ENCODE data around the gene CCDC73. TPM values are rescaled to one million over a fixed set of nuclear protein-coding genes. Genes with fewer than 3 reads are reported as not detected.

Gene CCDC73
- total and polyA plus RNA-seq, 4 donors = not detected

DNA sequence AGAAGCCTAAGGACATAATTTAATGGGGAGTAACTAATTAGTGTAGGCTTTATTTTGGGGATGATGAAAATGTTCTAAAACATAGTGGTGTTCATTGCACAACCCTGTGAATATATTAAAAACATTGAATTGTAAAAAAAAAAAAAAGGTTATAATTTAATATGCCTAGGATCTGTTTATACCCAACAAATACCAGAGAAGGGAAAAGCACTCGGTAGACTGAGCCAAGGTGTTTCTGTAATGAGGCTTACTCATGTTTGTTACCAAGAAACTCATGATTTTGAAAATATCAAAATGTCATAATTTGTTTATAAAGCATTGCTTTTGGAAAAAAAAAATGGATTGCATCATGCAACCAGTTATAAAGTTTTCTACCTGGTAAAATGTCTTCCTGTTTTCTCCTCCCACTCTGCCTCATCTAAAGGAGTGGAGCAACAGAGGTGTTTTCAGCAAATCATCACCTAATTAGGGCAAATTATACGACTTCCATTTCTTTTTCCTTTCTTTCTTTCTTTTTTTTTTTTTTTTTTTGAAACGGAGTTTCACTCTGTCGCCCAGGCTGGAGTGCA, 225.1 kb downstream of the CCDC73 start:
- H3K4me3 ChIP-seq (ENCODE audit: low read length in 2 of 2) = no peak overlapping the region
- H3K36me3 ChIP-seq (ENCODE audit: control insufficient read depth in 1 of 2, insufficient read depth in 2 of 2, low read length in 1 of 2) = no peaks in the 10 kb centered on the region
- no peaks in the 10 kb centered on the region for H3K27me3 ChIP-seq (ENCODE audit: control insufficient read depth in 1 of 2, insufficient read depth in 2 of 2, low read length in 1 of 2)
- intact Hi-C loops (cut with DNase I) = no loop called here
- no peak overlapping the region for H3K27ac ChIP-seq (ENCODE audit: low read depth in 1 of 2, low read length in 2 of 2)
- no peaks in the 10 kb centered on the region for H3K4me1 ChIP-seq (ENCODE audit: control insufficient read depth in 1 of 2, insufficient read depth in 2 of 2, low read length in 2 of 2)
- peaks cover 4% of the 10 kb centered on the region for H3K9me3 ChIP-seq (ENCODE audit: control insufficient read depth, low read length)
- WGBS, 2 donors = 57 to 68% methylated on average over 4 of the region's 4 CpGs
- DNase-seq (no peak), ATAC-seq (ENCODE audit: low FRiP score) (no peak)

DNA sequence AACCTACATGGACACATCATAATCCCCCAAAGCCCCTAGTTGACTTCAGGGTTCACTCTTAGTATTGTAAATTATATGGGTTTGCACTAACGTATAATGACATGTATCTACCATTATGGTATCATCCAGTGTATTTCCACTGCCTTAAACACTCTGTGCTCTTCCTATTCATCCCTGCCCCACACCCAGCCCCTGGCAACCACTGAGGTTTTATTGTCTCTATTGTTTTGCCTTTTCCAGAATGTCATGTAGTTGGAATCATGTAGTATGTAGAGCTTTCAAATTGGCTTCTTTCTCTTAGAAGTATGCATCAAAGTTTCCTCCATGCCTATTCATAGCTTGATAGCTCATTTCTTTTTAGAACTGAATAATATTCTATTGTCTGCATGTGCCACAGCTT, 227.3 kb downstream of the CCDC73 start:
- Histone ChIP-seq H3K36me3 (ENCODE audit: control insufficient read depth in 1 of 2, insufficient read depth in 2 of 2, low read length in 1 of 2) (no peaks in the 10 kb centered on the region), H3K27ac (ENCODE audit: low read depth in 1 of 2, low read length in 2 of 2) (no peak overlapping the region), H3K9me3 (ENCODE audit: control insufficient read depth, low read length) (peaks cover 1% of the 10 kb centered on the region), H3K4me1 (ENCODE audit: control insufficient read depth in 1 of 2, insufficient read depth in 2 of 2, low read length in 2 of 2) (no peaks in the 10 kb centered on the region), H3K4me3 (ENCODE audit: low read length in 2 of 2) (no peak overlapping the region), H3K27me3 (ENCODE audit: control insufficient read depth in 1 of 2, insufficient read depth in 2 of 2, low read length in 1 of 2) (no peaks in the 10 kb centered on the region)
- ATAC-seq (ENCODE audit: low FRiP score) (no peak), DNase-seq (no peak)
- 87 to 96% methylated on average over 1 of the region's 1 CpG for WGBS, 2 donors
- intact Hi-C loops (cut with DNase I) = no loop called here

DNA sequence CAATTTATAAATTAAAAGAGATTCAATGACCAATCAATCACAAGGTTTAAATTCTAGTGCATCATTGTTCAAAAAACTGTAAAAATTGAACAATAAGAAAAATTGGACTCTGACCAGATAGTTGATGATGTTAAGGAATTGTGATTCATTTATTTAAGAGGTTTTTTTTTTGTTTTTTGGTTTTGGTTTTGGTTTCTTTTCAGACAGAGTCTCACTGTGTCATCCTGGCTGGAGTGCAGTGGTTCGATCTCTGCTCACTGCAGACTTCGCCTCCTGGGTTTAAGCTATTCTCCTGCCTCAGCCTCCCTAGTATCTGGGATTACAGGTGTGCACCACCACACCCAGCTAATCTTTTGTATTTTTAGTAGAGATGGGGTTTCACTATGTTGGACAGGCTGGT, 227.9 kb downstream of the CCDC73 start:
- H3K4me1 ChIP-seq (ENCODE audit: control insufficient read depth in 1 of 2, insufficient read depth in 2 of 2, low read length in 2 of 2) = no peaks in the 10 kb centered on the region
- 91 to 97% methylated on average over 2 of the region's 2 CpGs for WGBS, 2 donors
- H3K27ac ChIP-seq (ENCODE audit: low read depth in 1 of 2, low read length in 2 of 2) = no peak overlapping the region
- intact Hi-C loops (cut with DNase I) = no loop called here
- no peaks in the 10 kb centered on the region for H3K27me3 ChIP-seq (ENCODE audit: control insufficient read depth in 1 of 2, insufficient read depth in 2 of 2, low read length in 1 of 2)
- H3K36me3 ChIP-seq (ENCODE audit: control insufficient read depth in 1 of 2, insufficient read depth in 2 of 2, low read length in 1 of 2) = no peaks in the 10 kb centered on the region
- no peak for ATAC-seq (ENCODE audit: low FRiP score)
- H3K4me3 ChIP-seq (ENCODE audit: low read length in 2 of 2) = no peak overlapping the region
- DNase-seq = no peak
- H3K9me3 ChIP-seq (ENCODE audit: control insufficient read depth, low read length) = peaks cover under 1% of the 10 kb centered on the region

DNA sequence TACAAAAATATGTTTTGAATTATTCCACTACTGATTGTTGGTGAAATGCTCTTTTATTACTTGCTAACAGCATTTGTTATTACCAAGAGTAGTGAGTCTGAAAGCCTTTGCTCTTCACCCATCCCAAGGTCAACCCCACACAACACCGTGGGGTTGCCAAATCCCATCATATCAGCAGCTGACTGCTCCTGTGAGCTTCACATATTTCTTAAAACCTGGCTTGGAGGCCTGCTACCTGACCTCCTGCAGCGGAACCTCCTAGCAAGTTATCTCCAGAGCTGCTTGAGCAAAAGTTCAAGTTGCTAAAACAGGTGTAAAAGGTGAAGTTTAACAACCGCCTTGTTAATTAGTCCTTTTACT, 230.9 kb downstream of the CCDC73 start:
- 67 to 73% methylated on average over 3 of the region's 3 CpGs for WGBS, 2 donors
- H3K36me3 ChIP-seq (ENCODE audit: control insufficient read depth in 1 of 2, insufficient read depth in 2 of 2, low read length in 1 of 2) = no peaks in the 10 kb centered on the region
- no peak for DNase-seq
- no peak for ATAC-seq (ENCODE audit: low FRiP score)
- H3K27ac ChIP-seq (ENCODE audit: low read depth in 1 of 2, low read length in 2 of 2) = no peak overlapping the region
- H3K9me3 ChIP-seq (ENCODE audit: control insufficient read depth, low read length) = no peaks in the 10 kb centered on the region
- intact Hi-C loops (cut with DNase I) = no loop called here
- no peaks in the 10 kb centered on the region for H3K27me3 ChIP-seq (ENCODE audit: control insufficient read depth in 1 of 2, insufficient read depth in 2 of 2, low read length in 1 of 2)
- no peak overlapping the region for H3K4me3 ChIP-seq (ENCODE audit: low read length in 2 of 2)
- no peaks in the 10 kb centered on the region for H3K4me1 ChIP-seq (ENCODE audit: control insufficient read depth in 1 of 2, insufficient read depth in 2 of 2, low read length in 2 of 2)

DNA sequence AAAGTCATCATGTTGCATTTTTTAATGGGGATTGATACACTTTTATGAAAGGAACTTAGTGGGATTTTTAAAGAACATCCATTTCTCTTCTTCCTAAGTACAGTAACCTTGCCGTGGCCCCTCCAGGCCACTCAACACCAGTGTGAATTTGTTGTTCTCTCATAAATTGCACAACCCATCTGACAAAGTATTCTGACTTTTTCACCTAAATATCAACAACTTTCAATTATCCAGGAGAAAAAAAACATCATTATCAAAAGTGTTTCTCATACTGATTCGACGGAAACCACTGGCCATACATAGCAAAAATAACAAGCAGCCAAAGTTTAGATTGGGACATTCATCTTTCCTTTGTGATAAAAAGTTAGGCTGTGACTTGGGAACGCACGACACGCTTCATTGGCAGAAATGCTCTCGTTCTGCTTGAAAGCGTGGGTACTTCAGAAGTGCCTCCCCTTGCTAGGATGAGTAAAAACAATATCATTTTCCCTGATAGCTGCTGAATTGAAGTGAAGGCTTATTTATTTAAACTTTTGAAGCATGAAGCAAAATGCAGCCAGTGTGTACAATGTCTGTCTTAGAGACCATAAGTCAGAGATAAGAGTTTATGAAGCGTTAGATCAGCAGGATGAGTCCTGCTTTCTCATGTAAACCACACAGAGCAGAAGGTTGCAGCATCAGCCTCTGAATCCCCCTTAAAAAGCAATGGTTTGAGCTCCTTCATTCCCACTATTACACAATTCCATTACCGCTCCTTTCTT, 231.4 kb downstream of the CCDC73 start:
- WGBS, 2 donors = 7 to 17% methylated on average over 10 of the region's 10 CpGs
- Histone ChIP-seq H3K27ac (ENCODE audit: low read depth in 1 of 2, low read length in 2 of 2) (no peak overlapping the region), H3K9me3 (ENCODE audit: control insufficient read depth, low read length) (no peaks in the 10 kb centered on the region), H3K4me3 (ENCODE audit: low read length in 2 of 2) (no peak overlapping the region), H3K36me3 (ENCODE audit: control insufficient read depth in 1 of 2, insufficient read depth in 2 of 2, low read length in 1 of 2) (no peaks in the 10 kb centered on the region), H3K27me3 (ENCODE audit: control insufficient read depth in 1 of 2, insufficient read depth in 2 of 2, low read length in 1 of 2) (no peaks in the 10 kb centered on the region), H3K4me1 (ENCODE audit: control insufficient read depth in 1 of 2, insufficient read depth in 2 of 2, low read length in 2 of 2) (no peaks in the 10 kb centered on the region)
- intact Hi-C loops (cut with DNase I) = no loop called here
- no peak for DNase-seq
- ATAC-seq (ENCODE audit: low FRiP score) = no peak

DNA sequence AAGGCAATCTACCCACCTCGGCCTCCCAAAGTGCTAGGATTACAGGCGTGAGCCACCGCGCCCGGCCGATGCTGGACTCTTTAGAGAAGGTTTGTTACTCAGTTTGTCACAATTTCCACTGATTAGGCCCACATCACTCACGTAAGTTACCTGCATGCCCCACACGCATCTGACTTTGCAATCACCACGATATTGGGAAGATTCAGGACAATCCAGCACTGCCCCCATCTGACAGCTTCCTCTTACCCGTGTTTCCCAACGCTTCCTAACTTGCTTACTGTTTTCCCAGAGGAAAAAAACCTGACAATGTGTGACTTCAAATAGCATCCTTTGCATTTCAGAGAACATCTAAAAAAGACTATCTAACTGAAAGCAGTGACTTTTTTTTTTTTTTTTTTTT, 232.6 kb downstream of the CCDC73 start:
- Histone ChIP-seq H3K36me3 (ENCODE audit: control insufficient read depth in 1 of 2, insufficient read depth in 2 of 2, low read length in 1 of 2) (no peaks in the 10 kb centered on the region), H3K27me3 (ENCODE audit: control insufficient read depth in 1 of 2, insufficient read depth in 2 of 2, low read length in 1 of 2) (no peaks in the 10 kb centered on the region), H3K4me3 (ENCODE audit: low read length in 2 of 2) (no peak overlapping the region), H3K4me1 (ENCODE audit: control insufficient read depth in 1 of 2, insufficient read depth in 2 of 2, low read length in 2 of 2) (no peaks in the 10 kb centered on the region), H3K27ac (ENCODE audit: low read depth in 1 of 2, low read length in 2 of 2) (no peak overlapping the region), H3K9me3 (ENCODE audit: control insufficient read depth, low read length) (no peaks in the 10 kb centered on the region)
- WGBS, 2 donors = 90% methylated on average over 11 of the region's 11 CpGs
- no peak for DNase-seq
- intact Hi-C loops (cut with DNase I) = no loop called here
- no peak for ATAC-seq (ENCODE audit: low FRiP score)

DNA sequence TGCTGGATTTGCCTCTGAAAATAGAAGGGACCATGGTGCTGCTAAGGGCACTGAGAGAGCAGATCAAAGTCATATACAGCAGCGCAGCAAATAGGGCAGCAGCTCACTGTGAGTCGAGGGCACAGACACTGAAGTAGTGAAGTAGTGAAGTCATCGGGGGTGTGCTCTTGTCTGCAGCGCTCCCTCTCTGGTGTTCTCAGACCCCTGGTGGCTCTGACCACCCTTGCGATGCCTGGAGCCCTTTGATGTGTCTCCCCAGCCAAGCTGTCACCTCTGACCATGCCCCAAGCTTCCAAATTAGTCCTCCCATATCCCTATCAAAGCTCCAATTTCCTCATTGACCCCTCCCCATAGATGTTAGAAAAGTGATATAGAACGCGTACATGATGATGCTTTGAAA, 238.6 kb downstream of the CCDC73 start:
- WGBS, 2 donors = 80 to 83% methylated on average over 7 of the region's 7 CpGs
- H3K36me3 ChIP-seq (ENCODE audit: control insufficient read depth in 1 of 2, insufficient read depth in 2 of 2, low read length in 1 of 2) = no peaks in the 10 kb centered on the region
- intact Hi-C loops (cut with DNase I) = no loop called here

DNA sequence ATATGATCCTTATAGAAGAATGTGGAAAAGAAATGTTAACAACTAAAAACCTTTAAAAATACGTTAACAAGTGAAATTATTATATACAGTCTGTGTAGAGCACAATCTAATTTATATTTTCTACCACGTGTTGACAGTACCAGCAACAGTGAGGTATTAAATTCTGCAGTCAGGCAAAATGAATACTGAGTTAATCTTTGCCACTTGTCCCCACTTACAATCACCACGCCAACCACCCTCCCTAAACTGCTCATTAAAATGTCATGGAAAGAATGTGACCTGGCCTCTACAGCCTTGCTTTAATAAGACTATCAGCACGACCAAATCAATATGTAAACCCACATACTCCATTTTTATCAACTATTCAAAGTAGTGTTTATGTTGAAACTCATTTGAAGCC, 239.4 kb downstream of the CCDC73 start:
- Histone ChIP-seq H3K4me3 (ENCODE audit: low read length in 2 of 2) (no peak overlapping the region), H3K27ac (ENCODE audit: low read depth in 1 of 2, low read length in 2 of 2) (no peak overlapping the region), H3K4me1 (ENCODE audit: control insufficient read depth in 1 of 2, insufficient read depth in 2 of 2, low read length in 2 of 2) (no peaks in the 10 kb centered on the region), H3K9me3 (ENCODE audit: control insufficient read depth, low read length) (peaks cover 2% of the 10 kb centered on the region), H3K36me3 (ENCODE audit: control insufficient read depth in 1 of 2, insufficient read depth in 2 of 2, low read length in 1 of 2) (no peaks in the 10 kb centered on the region), H3K27me3 (ENCODE audit: control insufficient read depth in 1 of 2, insufficient read depth in 2 of 2, low read length in 1 of 2) (peaks cover 0 to 2% of the 10 kb centered on the region in 2 donors)
- intact Hi-C loops (cut with DNase I) = no loop called here
- DNase-seq (no peak), ATAC-seq (ENCODE audit: low FRiP score) (no peak)
- 19 to 23% methylated on average over 4 of the region's 4 CpGs for WGBS, 2 donors

More for the DNA sequence above, 238.6 kb downstream of the CCDC73 start:
- Histone ChIP-seq H3K4me1 (ENCODE audit: control insufficient read depth in 1 of 2, insufficient read depth in 2 of 2, low read length in 2 of 2) (no peaks in the 10 kb centered on the region), H3K4me3 (ENCODE audit: low read length in 2 of 2) (no peak overlapping the region), H3K27ac (ENCODE audit: low read depth in 1 of 2, low read length in 2 of 2) (no peak overlapping the region), H3K27me3 (ENCODE audit: control insufficient read depth in 1 of 2, insufficient read depth in 2 of 2, low read length in 1 of 2) (no peaks in the 10 kb centered on the region), H3K9me3 (ENCODE audit: control insufficient read depth, low read length) (peaks cover 2% of the 10 kb centered on the region)
- ATAC-seq (ENCODE audit: low FRiP score) (no peak), DNase-seq (no peak)
